Endothelial cell (in vitro differentiated cells): ENCODE measurements around the gene GFI1B. TPM values are rescaled to one million over a fixed set of nuclear protein-coding genes. Genes with fewer than 3 reads are reported as not detected.

Experiments used
- DNase-seq: peaks from one replicate; pipeline ENCODE4 v3.0.0; 2021; ENCODE audit warnings: low spot score
- H3K27ac Mint-ChIP-seq: one replicate; pipeline ENCODE4 v1.8.0; 2021; ENCODE audit warnings: mixed read lengths, inconsistent platforms; ENCODE audit not compliant: unreplicated experiment
- H3K27me3 Mint-ChIP-seq: one replicate; pipeline ENCODE4 v1.8.0; 2021; ENCODE audit warnings: mild to moderate bottlenecking, moderate library complexity, mixed read lengths, inconsistent platforms; ENCODE audit not compliant: unreplicated experiment
- H3K36me3 Mint-ChIP-seq: one replicate; pipeline ENCODE4 v1.8.0; 2021; ENCODE audit warnings: mild to moderate bottlenecking, low read depth, mixed read lengths, inconsistent platforms; ENCODE audit not compliant: unreplicated experiment
- H3K4me1 Mint-ChIP-seq: one replicate; pipeline ENCODE4 v1.8.0; 2021; ENCODE audit warnings: mild to moderate bottlenecking, mixed read lengths, inconsistent platforms; ENCODE audit not compliant: unreplicated experiment
- H3K4me3 Mint-ChIP-seq: one replicate; pipeline ENCODE4 v1.8.0; 2021; ENCODE audit warnings: mild to moderate bottlenecking, mixed read lengths, inconsistent platforms; ENCODE audit not compliant: unreplicated experiment
- H3K9me3 Mint-ChIP-seq: one replicate; pipeline ENCODE4 v1.8.0; 2021; ENCODE audit warnings: mixed read lengths, inconsistent platforms; ENCODE audit not compliant: unreplicated experiment
- total RNA-seq: library from RNA; stranded (reverse); fragmentation: NEBNext Ultra II Directional; extraction: Animal tissue kit (Norgen Biotek cat#: 25700); gene quantifications from one replicate; pipeline ENCODE4 v1.2.1, GENCODE V29; 2021; ENCODE audit not compliant: unreplicated experiment
- TF ChIP-seq, protein P1 (sequence below): fragments of 200-600 bp; sonication (generic); IDR thresholded peaks from one replicate; pipeline ENCODE4 v1.5.0; 2021; ENCODE audit warnings: antibody characterized with exemption; ENCODE audit not compliant: unreplicated experiment

GFI1B gene
- total RNA-seq, 1 donor from 2014 or later = not detected

DNA sequence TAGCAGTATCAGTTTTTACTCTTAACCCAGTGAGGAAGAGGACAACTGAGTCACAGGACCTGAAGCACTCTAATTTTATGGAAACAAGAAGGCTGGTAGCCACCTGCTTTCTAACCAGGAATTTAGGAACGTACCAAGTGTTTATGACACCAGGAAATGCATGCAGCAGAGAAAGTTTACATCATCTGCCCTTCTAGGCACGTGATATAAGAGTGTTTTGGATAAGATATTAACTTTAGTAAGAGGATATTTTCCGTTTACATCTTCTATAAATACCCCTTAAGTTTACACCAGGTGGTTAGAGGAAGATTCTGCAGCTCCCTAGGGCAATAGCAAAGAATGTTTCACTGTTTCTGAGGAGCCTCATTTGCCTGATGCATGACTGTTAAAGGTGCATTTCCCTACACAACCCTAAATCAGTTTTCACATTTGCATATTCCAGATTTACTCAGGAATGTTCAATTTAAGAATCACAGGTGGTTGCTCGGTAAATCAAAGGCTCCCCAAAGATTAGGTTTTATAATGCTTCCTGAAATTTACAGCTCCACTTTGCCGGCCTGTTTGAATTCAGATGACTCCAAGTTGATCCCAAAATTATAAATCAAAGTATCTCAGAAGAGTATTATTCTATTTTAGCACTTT, 35.8 kb upstream of the GFI1B start:
- Mint-ChIP-seq H3K27me3 (no peaks in the 10 kb centered on the region), H3K9me3 (no peaks in the 10 kb centered on the region), H3K27ac (no peak overlapping the region), H3K36me3 (peaks cover 8% of the 10 kb centered on the region), H3K4me3 (peak overlapping the region; percentile 99), H3K4me1 (peaks cover 8% of the 10 kb centered on the region)
- no peak for DNase-seq
- TF ChIP-seq, protein P1, sequence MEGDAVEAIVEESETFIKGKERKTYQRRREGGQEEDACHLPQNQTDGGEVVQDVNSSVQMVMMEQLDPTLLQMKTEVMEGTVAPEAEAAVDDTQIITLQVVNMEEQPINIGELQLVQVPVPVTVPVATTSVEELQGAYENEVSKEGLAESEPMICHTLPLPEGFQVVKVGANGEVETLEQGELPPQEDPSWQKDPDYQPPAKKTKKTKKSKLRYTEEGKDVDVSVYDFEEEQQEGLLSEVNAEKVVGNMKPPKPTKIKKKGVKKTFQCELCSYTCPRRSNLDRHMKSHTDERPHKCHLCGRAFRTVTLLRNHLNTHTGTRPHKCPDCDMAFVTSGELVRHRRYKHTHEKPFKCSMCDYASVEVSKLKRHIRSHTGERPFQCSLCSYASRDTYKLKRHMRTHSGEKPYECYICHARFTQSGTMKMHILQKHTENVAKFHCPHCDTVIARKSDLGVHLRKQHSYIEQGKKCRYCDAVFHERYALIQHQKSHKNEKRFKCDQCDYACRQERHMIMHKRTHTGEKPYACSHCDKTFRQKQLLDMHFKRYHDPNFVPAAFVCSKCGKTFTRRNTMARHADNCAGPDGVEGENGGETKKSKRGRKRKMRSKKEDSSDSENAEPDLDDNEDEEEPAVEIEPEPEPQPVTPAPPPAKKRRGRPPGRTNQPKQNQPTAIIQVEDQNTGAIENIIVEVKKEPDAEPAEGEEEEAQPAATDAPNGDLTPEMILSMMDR = no peak

DNA sequence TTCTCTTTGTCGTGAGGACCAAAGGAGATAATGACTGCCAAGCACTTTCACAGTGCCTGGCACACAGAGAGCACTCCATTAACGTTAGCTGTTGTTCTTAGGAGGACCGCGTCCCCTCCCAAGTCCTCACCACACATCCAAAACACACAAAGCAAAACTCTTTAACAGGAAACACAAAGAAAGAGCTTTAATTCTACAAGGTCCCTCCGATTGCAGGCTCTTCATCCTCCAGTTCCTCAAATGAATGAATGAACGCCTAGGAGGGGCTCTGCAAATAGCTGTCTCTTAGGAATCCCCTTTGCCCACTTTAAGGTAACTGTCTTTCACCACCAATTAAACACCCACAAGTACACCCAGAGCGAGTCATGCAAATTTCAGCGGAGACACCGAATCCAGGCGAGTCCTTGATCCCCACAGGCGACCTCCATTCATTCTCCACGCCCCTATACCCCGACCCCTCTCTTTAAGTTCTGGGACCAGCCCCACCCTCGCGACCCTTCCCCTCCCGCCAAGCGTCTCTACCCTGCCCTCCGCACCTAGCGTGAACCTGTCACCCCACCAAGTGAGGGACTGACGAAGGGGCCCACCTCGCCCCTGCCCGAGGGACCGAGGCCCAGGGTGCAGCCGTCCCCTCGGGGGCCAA, 34.7 kb upstream of the GFI1B start:
- Mint-ChIP-seq H3K4me3 (peak overlapping the region; percentile 99), H3K27me3 (no peaks in the 10 kb centered on the region), H3K36me3 (peaks cover 8% of the 10 kb centered on the region), H3K9me3 (no peaks in the 10 kb centered on the region), H3K4me1 (peaks cover 8% of the 10 kb centered on the region), H3K27ac (peak overlapping the region; percentile 96)
- DNase-seq = no peak
- TF ChIP-seq, protein P1 = no peak

DNA sequence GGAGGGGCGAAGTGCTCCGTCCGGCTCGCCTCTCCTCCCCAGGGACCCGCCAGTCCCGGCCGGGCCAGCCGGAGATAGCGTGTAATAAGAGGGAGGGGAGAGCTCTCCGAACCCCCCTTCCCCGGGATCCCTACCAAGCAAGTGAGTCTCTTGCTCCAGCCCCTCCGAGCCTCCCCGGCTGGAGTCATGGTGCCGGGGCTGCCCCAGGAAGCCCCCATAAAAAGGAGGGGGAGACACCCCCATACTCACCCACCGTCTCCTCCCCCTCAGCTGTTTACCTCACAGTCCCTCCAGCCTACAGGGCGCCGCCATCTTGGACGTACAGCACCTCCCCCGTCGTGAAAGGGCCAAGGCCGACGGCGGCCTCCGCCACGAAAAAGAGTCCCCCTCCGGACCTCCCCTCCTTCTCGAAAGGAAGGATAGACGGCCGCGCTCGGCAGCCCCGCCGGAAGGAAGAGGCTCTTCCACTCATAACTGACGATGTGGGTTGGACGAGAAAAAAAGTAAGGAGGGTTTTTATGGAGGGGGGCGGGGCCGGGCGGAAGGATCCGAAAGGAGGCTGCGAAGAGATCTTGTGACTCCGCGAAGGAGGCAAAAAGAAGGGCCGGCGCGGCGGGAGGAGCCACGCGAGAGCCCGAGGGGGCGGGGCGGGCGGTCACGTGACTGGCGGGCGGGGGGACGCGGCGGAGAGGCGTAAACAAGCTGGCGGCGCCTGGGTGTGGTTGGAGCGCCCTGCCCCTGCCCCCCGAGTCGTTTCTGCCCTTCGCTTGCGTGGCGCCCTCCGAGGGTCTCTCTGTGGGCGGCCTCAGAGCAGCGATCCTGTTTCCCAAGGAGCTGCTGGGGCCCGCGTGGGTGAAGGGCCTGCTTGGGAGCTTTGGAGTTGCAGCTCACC, 34.0 kb upstream of the GFI1B start, which contains the start of gene TSC1:
TSC1 (minus strand) TSS at position 323 of the 892 bp plus-strand sequence. CDS start 15,744 bp downstream, outside the sequence.
- Mint-ChIP-seq H3K4me3 (peak within 1 kb of the TSS; percentile 99), H3K27me3 (peaks cover 2% of the 10 kb centered on the region), H3K27ac (peak within 1 kb of the TSS; percentile 99), H3K9me3 (no peaks in the 10 kb centered on the region), H3K36me3 (peaks cover 8% of the 10 kb centered on the region), H3K4me1 (peaks cover 8% of the 10 kb centered on the region)
- TF ChIP-seq, protein P1 = no peak
- peak; percentile 99 for DNase-seq

DNA sequence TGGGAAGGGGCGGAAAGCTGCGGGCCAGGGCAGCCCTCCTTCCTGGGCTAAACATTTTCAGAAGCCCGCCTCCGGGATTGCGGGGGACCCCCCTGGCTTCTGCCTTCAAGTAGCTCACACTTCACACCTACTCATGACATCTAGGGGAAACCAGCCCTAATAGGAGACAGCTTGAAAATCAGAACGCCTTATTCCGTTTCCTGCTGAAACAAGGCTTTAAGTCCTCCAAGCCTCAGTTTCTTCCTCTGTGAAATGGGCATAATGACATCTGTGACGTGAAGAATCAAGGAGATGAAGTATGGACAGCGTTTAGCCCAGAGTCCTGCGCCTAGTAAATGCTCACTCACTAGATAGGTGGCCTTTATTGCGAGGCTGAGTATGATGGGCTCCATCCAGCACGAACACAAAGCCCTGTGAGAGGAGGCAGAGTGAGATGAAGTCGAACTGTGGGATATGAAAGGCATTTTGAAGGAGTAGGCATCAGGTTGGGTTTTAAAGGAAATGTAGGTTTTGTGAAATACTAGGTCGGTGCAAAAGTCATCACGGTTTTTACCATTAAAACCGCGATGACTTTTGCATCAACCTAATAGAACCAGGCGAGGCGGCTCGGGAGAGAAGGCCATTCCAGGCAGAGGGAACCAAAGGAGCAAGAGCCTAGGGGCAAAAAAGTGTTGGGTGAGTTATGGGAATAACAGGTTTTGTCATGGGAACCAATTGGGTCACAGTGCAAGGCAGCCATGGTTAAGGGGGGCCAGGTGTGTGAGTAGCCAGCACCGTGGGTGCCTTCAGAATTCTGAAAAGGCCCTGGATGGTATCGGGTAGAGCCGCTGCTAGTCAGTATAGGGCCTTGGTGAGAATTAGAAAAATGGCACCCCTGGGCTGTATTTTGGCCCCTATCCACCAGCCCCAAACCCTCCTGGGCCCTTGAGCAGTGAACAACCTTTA, 33.0 kb upstream of the GFI1B start:
- no peak for DNase-seq
- Mint-ChIP-seq H3K27ac (peak overlapping the region; percentile 65), H3K9me3 (no peaks in the 10 kb centered on the region), H3K4me1 (peaks cover 8% of the 10 kb centered on the region), H3K4me3 (peak overlapping the region; percentile 99), H3K27me3 (peaks cover 2% of the 10 kb centered on the region), H3K36me3 (peaks cover 8% of the 10 kb centered on the region)
- TF ChIP-seq, protein P1 = no peak
